Esophagus squamous epithelium (tissue), 4 donors: ENCODE measurements around the gene TSC22D1.

ENCODE experiments used
- CTCF ChIP-seq, 6 experiments: fragments of 450-650 bp in 4 of 6; fragments of 200-600 bp in 2 of 6; sonication (generic) in 2 of 6; IDR thresholded peaks; one replicate each; pipeline ENCODE4 v1.5.1; 2016 to 2019; ENCODE audit warnings: antibody characterized with exemption in 6 of 6, mild to moderate bottlenecking in 4 of 6, moderate library complexity in 4 of 6
- POLR2A ChIP-seq, 4 donors: fragments of 450-650 bp; IDR thresholded peaks; one replicate each; pipeline ENCODE4 v1.6.1; 2017; ENCODE audit warnings: antibody characterized with exemption in 4 of 4, mild to moderate bottlenecking in 4 of 4, moderate library complexity in 3 of 4

- TF ChIP-seq CTCF (IDR thresholded peaks at IDR 0.05), result no peak
- no peak for TF ChIP-seq POLR2A (IDR thresholded peaks at IDR 0.05)
Measured at GRCh38 chr13:44474122-44474910, 101.8 kb downstream of the TSC22D1 start.
